GM23338 (cell line): ENCODE measurements around the gene NCAPD3. TPM values are rescaled to one million over a fixed set of nuclear protein-coding genes. Genes with fewer than 3 reads are reported as not detected.

Experiments
- ATAC-seq: fragments of 200-7000 bp; cut with Tn5 transposase; 3 replicates; pipeline ENCODE4 v1.9.1; 2020
- DNase-seq: peaks from one replicate; pipeline ENCODE4 v3.0.0-alpha.2; 2015; ENCODE audit warnings: low spot score
- H2AFZ ChIP-seq: fragments of 200-600 bp; sonication (generic); 2 replicates; pipeline ENCODE4 v1.8.0; 2016; ENCODE audit warnings: antibody characterized with exemption, mild to moderate bottlenecking, moderate library complexity
- H3F3A ChIP-seq: fragments of 200-600 bp; sonication (generic); replicated peaks from 2 replicates; pipeline ENCODE4 v1.8.0; 2017; ENCODE audit warnings: antibody characterized with exemption, mixed run types, low read depth
- H3K27ac ChIP-seq: fragments of 200-600 bp; sonication (generic); 2 replicates; pipeline ENCODE4 v1.6.1; 2016; ENCODE audit warnings: low read depth
- H3K27me3 ChIP-seq: fragments of 200-600 bp; sonication (generic); 2 replicates; pipeline ENCODE4 v1.8.0; 2016; ENCODE audit warnings: mild to moderate bottlenecking, mixed run types, moderate library complexity; ENCODE audit not compliant: insufficient read depth
- H3K36me3 ChIP-seq: fragments of 200-600 bp; sonication (generic); 2 replicates; pipeline ENCODE4 v1.8.0; 2016; ENCODE audit warnings: mild to moderate bottlenecking; ENCODE audit not compliant: insufficient read depth
- H3K4me1 ChIP-seq: fragments of 200-600 bp; sonication (generic); 2 replicates; pipeline ENCODE4 v1.8.0; 2016; ENCODE audit warnings: mild to moderate bottlenecking, moderate library complexity; ENCODE audit not compliant: insufficient read depth
- H3K4me2 ChIP-seq: fragments of 200-600 bp; sonication (generic); 2 replicates; pipeline ENCODE4 v1.7.1; 2017; ENCODE audit warnings: mixed run types
- H3K4me3 ChIP-seq: fragments of 200-600 bp; sonication (generic); 2 replicates; pipeline ENCODE4 v1.6.1; 2016; ENCODE audit warnings: mixed run types
- H3K79me2 ChIP-seq: fragments of 200-600 bp; sonication (generic); replicated peaks from 2 replicates; pipeline ENCODE4 v1.8.0; 2017; ENCODE audit warnings: mild to moderate bottlenecking; ENCODE audit not compliant: insufficient read depth
- H3K9me2 ChIP-seq: fragments of 200-600 bp; sonication (generic); 2 replicates; pipeline ENCODE4 v1.8.0; 2017; ENCODE audit not compliant: insufficient read depth
- H4K20me1 ChIP-seq: fragments of 200-600 bp; sonication (generic); replicated peaks from 2 replicates; pipeline ENCODE4 v1.8.0; 2017; ENCODE audit warnings: mild to moderate bottlenecking; ENCODE audit not compliant: insufficient read depth
- H3K27ac Mint-ChIP-seq: 2 replicates; pipeline ENCODE4 v1.8.0; 2020; ENCODE audit warnings: inconsistent platforms, mild to moderate bottlenecking, moderate library complexity, mixed read lengths
- H3K27me3 Mint-ChIP-seq: 3 replicates; pipeline ENCODE4 v1.8.0; 2022; ENCODE audit warnings: low read depth, mild to moderate bottlenecking, moderate library complexity, mixed read lengths, inconsistent platforms; ENCODE audit not compliant: insufficient read depth, poor library complexity
- H3K36me3 Mint-ChIP-seq: 3 replicates; pipeline ENCODE4 v1.8.0; 2021; ENCODE audit warnings: low read depth, mild to moderate bottlenecking, inconsistent platforms, moderate library complexity, mixed read lengths
- H3K4me1 Mint-ChIP-seq: 3 replicates; pipeline ENCODE4 v1.8.0; 2020; ENCODE audit warnings: mild to moderate bottlenecking, inconsistent platforms, mixed read lengths
- H3K4me3 Mint-ChIP-seq: 3 replicates; pipeline ENCODE4 v1.8.0; 2021; ENCODE audit warnings: moderate library complexity, mild to moderate bottlenecking, inconsistent platforms, mixed read lengths
- H3K9me3 Mint-ChIP-seq: 3 replicates; pipeline ENCODE4 v1.8.0; 2020; ENCODE audit warnings: moderate library complexity, mild to moderate bottlenecking, inconsistent platforms, mixed read lengths
- CREB1 ChIP-seq: fragments of 250-450 bp; sonication (Bioruptor Pico); IDR thresholded peaks from 2 replicates; pipeline ENCODE4 v1.5.0; 2020; ENCODE audit warnings: low read depth, mild to moderate bottlenecking, moderate library complexity
- CTCF ChIP-seq, 2 experiments: fragments of 200-600 bp in 1 of 2; sonication (generic) in 1 of 2; conservative IDR thresholded peaks; 2 replicates each; pipeline versions ENCODE4 v1.5.1 to v1.6.1; 2016 to 2017; ENCODE audit warnings: antibody characterized with exemption in 2 of 2, low read depth in 2 of 2, mild to moderate bottlenecking in 2 of 2, moderate library complexity in 1 of 2
- ETS1 ChIP-seq: IDR thresholded peaks from 2 replicates; pipeline ENCODE4 v1.6.1; 2016; ENCODE audit warnings: antibody characterized with exemption
- EZH2 ChIP-seq: fragments of 200-600 bp; sonication (generic); IDR thresholded peaks from one replicate; pipeline ENCODE4 v1.8.0; 2017; ENCODE audit warnings: antibody characterized with exemption, mild to moderate bottlenecking, low read depth; ENCODE audit not compliant: unreplicated experiment
- EZH2phosphoT487 ChIP-seq: fragments of 200-600 bp; sonication (generic); IDR thresholded peaks from one replicate; pipeline ENCODE4 v1.8.1; 2018; ENCODE audit warnings: antibody characterized with exemption; ENCODE audit not compliant: unreplicated experiment
- JUNB ChIP-seq: IDR thresholded peaks from one replicate; pipeline ENCODE4 v1.6.1; 2016; ENCODE audit warnings: antibody characterized with exemption; ENCODE audit not compliant: unreplicated experiment
- NANOG ChIP-seq: IDR thresholded peaks from 2 replicates; pipeline ENCODE4 v1.6.1; 2016; ENCODE audit warnings: antibody characterized with exemption, borderline replicate concordance
- POLR2AphosphoS5 ChIP-seq: IDR thresholded peaks from 2 replicates; pipeline ENCODE4 v1.6.1; 2016; ENCODE audit warnings: antibody characterized with exemption, low read depth
- REST ChIP-seq: IDR thresholded peaks from one replicate; pipeline ENCODE4 v1.6.1; 2018; ENCODE audit warnings: antibody characterized with exemption; ENCODE audit not compliant: unreplicated experiment
- STAT1 ChIP-seq: IDR thresholded peaks from one replicate; pipeline ENCODE4 v1.6.1; 2016; ENCODE audit warnings: antibody characterized with exemption; ENCODE audit not compliant: unreplicated experiment
- ZNF114 ChIP-seq: fragments of 250-450 bp; sonication (Bioruptor Pico); IDR thresholded peaks from 2 replicates; pipeline ENCODE4 v1.5.0; 2020; ENCODE audit warnings: mild to moderate bottlenecking, moderate library complexity
- ZNF331 ChIP-seq: fragments of 250-450 bp; sonication (Bioruptor Pico); IDR thresholded peaks from 2 replicates; pipeline ENCODE4 v1.5.0; 2020; ENCODE audit warnings: low read depth, mild to moderate bottlenecking, moderate library complexity
- ZNF462 ChIP-seq: fragments of 250-450 bp; sonication (Bioruptor Pico); IDR thresholded peaks from 2 replicates; pipeline ENCODE4 v1.5.0; 2020; ENCODE audit warnings: mild to moderate bottlenecking, moderate library complexity
- polyA plus RNA-seq: library from polyadenylated mRNA; unstranded; fragments of >200 nt; fragmentation: Nextera tagmentation; extraction: Ambion mirVana; gene quantifications from 2 replicates; pipeline ENCODE4 v1.2.1, GENCODE V29; 2016
- total RNA-seq: library from RNA; depleted of rRNA; stranded (reverse); fragments of >200 nt; shearing (Covaris generic); gene quantifications from 2 replicates; pipeline ENCODE4 v1.2.3, GENCODE V29; 2014

NCAPD3 gene
- total and polyA plus RNA-seq, 2 experiments from 2014 or later = 37.1 to 49.8 TPM

GRCh38 chr11:134250246-134250645, 26.5 kb upstream of the NCAPD3 start:
- no peak overlapping the region for H3K4me3 Mint-ChIP-seq
- H3K4me3 ChIP-seq = no peak overlapping the region
- no peaks in the 10 kb centered on the region; the same call in 1 of the 2 replicates for H3F3A ChIP-seq
- DNase-seq (no peak), ATAC-seq (no peak)
- no peak overlapping the region for H3K27ac ChIP-seq
- H3K36me3 Mint-ChIP-seq = peaks cover 47% of the 10 kb centered on the region
- no peak overlapping the region for H3K27ac Mint-ChIP-seq
- no peak overlapping the region for H2AFZ ChIP-seq
- peaks cover 28% of the 10 kb centered on the region for H3K79me2 ChIP-seq
- H4K20me1 ChIP-seq = peaks cover 12% of the 10 kb centered on the region
- H3K4me1 ChIP-seq = peaks cover 24% of the 10 kb centered on the region
- H3K27me3 ChIP-seq = no peaks in the 10 kb centered on the region
- H3K4me2 ChIP-seq = no peak overlapping the region
- H3K9me3 Mint-ChIP-seq = no peaks in the 10 kb centered on the region
- no peaks in the 10 kb centered on the region for H3K9me2 ChIP-seq
- H3K36me3 ChIP-seq = peaks cover 24% of the 10 kb centered on the region
- TF ChIP-seq STAT1 (no peak), CREB1 (no peak), ETS1 (no peak), EZH2 (no peak), JUNB (no peak), EZH2phosphoT487 (no peak), ZNF114 (CRISPR knock-in tag) (no peak), POLR2AphosphoS5 (no peak), REST (no peak), ZNF331 (CRISPR knock-in tag) (no peak), NANOG (no peak), ZNF462 (CRISPR knock-in tag) (no peak), CTCF (conservative IDR thresholded peaks at IDR 0.05; ENCODE audit: low read depth in 2 of 2) (no peak)
- H3K27me3 Mint-ChIP-seq = no peaks in the 10 kb centered on the region
- peaks cover 21% of the 10 kb centered on the region for H3K4me1 Mint-ChIP-seq
